SK-N-SH (cell line): ENCODE measurements around the gene LRRC3B. TPM values are rescaled to one million over a fixed set of nuclear protein-coding genes. Genes with fewer than 3 reads are reported as not detected.

Source experiments
- CTCF ChIA-PET: fragments of 300-600, 350-600 bp; formaldehyde crosslinking; extraction: SDS; loops from one replicate; lab custom pipeline; 2021; lab: Yijun Ruan, JAX
- POLR2A ChIA-PET: fragments of 350-600 bp; sonication (Branson Sonifier 250); formaldehyde crosslinking; extraction: SDS; loops from one replicate; lab custom pipeline; 2020; ENCODE audit warnings: antibody characterized with exemption, inconsistent platforms; lab: Yijun Ruan, JAX
- DNase-seq: peaks from one replicate; pipeline ENCODE4 v3.0.0; 2012
- H2AFZ ChIP-seq: fragments of 200-600 bp; sonication (generic); 2 replicates; pipeline ENCODE4 v1.8.1; 2016; ENCODE audit warnings: antibody characterized with exemption, mild to moderate bottlenecking, low read depth
- H3F3A ChIP-seq: fragments of 200-600 bp; sonication (generic); replicated peaks from 2 replicates; pipeline ENCODE3; 2016; ENCODE audit warnings: antibody characterized with exemption, mild to moderate bottlenecking; ENCODE audit not compliant: insufficient read depth
- H3K27ac ChIP-seq, 2 experiments: fragments of 200-500 bp in 1 of 2; fragments of 200-600 bp in 1 of 2; sonication (Bioruptor generic) in 1 of 2; sonication (generic), shearing (Covaris generic) in 1 of 2; 2 replicates each; pipeline versions ENCODE4 v1.5.1 to v1.6.1; 2014 to 2016; ENCODE audit warnings: low read depth in 2 of 2, inconsistent platforms in 1 of 2, low read length in 1 of 2, mild to moderate bottlenecking in 1 of 2, mixed read lengths in 1 of 2
- H3K27me3 ChIP-seq: fragments of 200-600 bp; sonication (generic), shearing (Covaris generic); 2 replicates; pipeline ENCODE4 v1.6.1; 2016; ENCODE audit warnings: mixed run types; ENCODE audit not compliant: insufficient read depth
- H3K36me3 ChIP-seq, 2 experiments: fragments of 200-500 bp in 1 of 2; fragments of 200-600 bp in 1 of 2; sonication (Bioruptor generic) in 1 of 2; sonication (generic) in 1 of 2; replicated peaks in 1 of 2; 2 replicates each; pipeline versions ENCODE3 to v1.5.1; 2014 to 2016; ENCODE audit warnings: low read length in 1 of 2, mild to moderate bottlenecking in 1 of 2; ENCODE audit not compliant: insufficient read depth in 2 of 2, control insufficient read depth in 1 of 2
- H3K4me1 ChIP-seq, 2 experiments: fragments of 200-500 bp in 1 of 2; fragments of 200-600 bp in 1 of 2; sonication (Bioruptor generic) in 1 of 2; sonication (generic), shearing (Covaris generic) in 1 of 2; 2 replicates each; pipeline versions ENCODE4 v1.5.1 to v1.6.1; 2014 to 2016; ENCODE audit warnings: low read depth in 1 of 2, low read length in 1 of 2, mixed run types in 1 of 2; ENCODE audit not compliant: insufficient read depth in 2 of 2, control insufficient read depth in 1 of 2
- H3K4me2 ChIP-seq: fragments of 200-600 bp; sonication (generic), shearing (Covaris generic); 2 replicates; pipeline ENCODE4 v1.6.1; 2017; ENCODE audit warnings: mixed run types
- H3K4me3 ChIP-seq, 2 experiments: fragments of 200-500 bp in 1 of 2; fragments of 200-600 bp in 1 of 2; sonication (Bioruptor generic) in 1 of 2; sonication (generic), shearing (Covaris generic) in 1 of 2; 2 replicates each; pipeline versions ENCODE4 v1.5.1 to v1.8.1; 2014 to 2016; ENCODE audit warnings: low read depth in 2 of 2, inconsistent platforms in 1 of 2, low read length in 1 of 2, mild to moderate bottlenecking in 1 of 2, mixed read lengths in 1 of 2, moderate library complexity in 1 of 2
- H3K79me2 ChIP-seq: fragments of 200-600 bp; sonication (generic); 2 replicates; pipeline ENCODE4 v1.8.1; 2017; ENCODE audit warnings: mild to moderate bottlenecking; ENCODE audit not compliant: insufficient read depth
- H3K9ac ChIP-seq: fragments of 200-600 bp; sonication (generic); 2 replicates; pipeline ENCODE4 v1.6.1; 2017; ENCODE audit warnings: mixed run types
- H3K9me2 ChIP-seq: fragments of 200-600 bp; sonication (generic); 2 replicates; pipeline ENCODE4 v1.6.1; 2017; ENCODE audit warnings: mixed run types
- H3K9me3 ChIP-seq: fragments of 200-600 bp; sonication (generic); 2 replicates; pipeline ENCODE4 v1.6.1; 2017; ENCODE audit warnings: mixed run types, mild to moderate bottlenecking, moderate library complexity
- H4K20me1 ChIP-seq: fragments of 200-600 bp; sonication (generic); 2 replicates; pipeline ENCODE4 v1.6.1; 2017; ENCODE audit warnings: mild to moderate bottlenecking, mixed run types; ENCODE audit not compliant: insufficient read depth
- CTCF ChIP-seq: fragments of 200-600 bp; sonication (generic); IDR thresholded peaks from 2 replicates; pipeline ENCODE4 v1.6.1; 2017; ENCODE audit warnings: antibody characterized with exemption, mild to moderate bottlenecking, moderate library complexity
- EZH2phosphoT487 ChIP-seq: fragments of 200-600 bp; sonication (generic); IDR thresholded peaks from 2 replicates; pipeline ENCODE4 v1.6.1; 2017; ENCODE audit warnings: low read depth, mixed run types, mild to moderate bottlenecking, antibody characterized with exemption, moderate library complexity, borderline replicate concordance
- FOSL2 ChIP-seq: IDR thresholded peaks from 2 replicates; pipeline ENCODE4 v1.4.0; 2012; ENCODE audit warnings: low read depth, mild to moderate bottlenecking, moderate library complexity, borderline replicate concordance
- FOXJ3 ChIP-seq: sonication (generic); formaldehyde crosslinking; IDR thresholded peaks from 2 replicates; pipeline ENCODE4 v1.5.1; 2020; ENCODE audit warnings: mild to moderate bottlenecking, missing genetic modification reagents
- FOXM1 ChIP-seq: IDR thresholded peaks from 2 replicates; pipeline ENCODE4 v1.4.0; 2012; ENCODE audit warnings: low read depth, mild to moderate bottlenecking
- GABPA ChIP-seq: IDR thresholded peaks from 2 replicates; pipeline ENCODE4 v1.4.0; 2012; ENCODE audit warnings: low read depth, mild to moderate bottlenecking
- JUND ChIP-seq: IDR thresholded peaks from 2 replicates; pipeline ENCODE4 v1.4.0; 2012
- MEF2A ChIP-seq: IDR thresholded peaks from 2 replicates; pipeline ENCODE4 v1.4.0; 2012; ENCODE audit warnings: low read depth, borderline replicate concordance
- PBX3 ChIP-seq: IDR thresholded peaks from 2 replicates; pipeline ENCODE4; 2012
- RAD21 ChIP-seq: IDR thresholded peaks from 2 replicates; pipeline ENCODE4 v1.6.1; 2012; ENCODE audit warnings: mild to moderate bottlenecking, low read length
- RCOR1 ChIP-seq: fragments of 150-350 bp; IDR thresholded peaks from 2 replicates; pipeline ENCODE4 v1.6.1; 2017; ENCODE audit warnings: antibody characterized with exemption, low read length
- RFX5 ChIP-seq: IDR thresholded peaks from 2 replicates; pipeline ENCODE4 v1.6.1; 2012; ENCODE audit warnings: mild to moderate bottlenecking, improper control_type of control experiment, low read length
- TCF12 ChIP-seq: IDR thresholded peaks from 2 replicates; pipeline ENCODE4 v1.4.0; 2012
- USF2 ChIP-seq: fragments of 150-350 bp; IDR thresholded peaks from 2 replicates; pipeline ENCODE4 v1.6.1; 2017; ENCODE audit warnings: antibody characterized with exemption, low read length, low read depth, borderline replicate concordance
- ZBTB33 ChIP-seq: IDR thresholded peaks from 2 replicates; pipeline ENCODE4 v1.4.0; 2012; ENCODE audit warnings: low read depth, borderline replicate concordance
- polyA plus RNA-seq, 3 experiments: library from polyadenylated mRNA; depleted of rRNA; stranded (reverse); fragments of >200 nt; gene quantifications; 2 replicates each; pipeline ENCODE4 v1.2.3, GENCODE V29; 2012

The LRRC3B gene
- polyA plus RNA-seq, 1 of the 3 experiments (the other 2 are of a cell fraction): not detected

GRCh38 chr3:26753095-26753494 lies 130.5 kb downstream of the LRRC3B start:
- no peak for DNase-seq
- Histone ChIP-seq H3K27ac (no peak overlapping the region), H3K36me3 (no peaks in the 10 kb centered on the region), H3K9ac (no peak overlapping the region), H3K4me3 (no peak overlapping the region), H2AFZ (no peak overlapping the region), H3K4me2 (no peak overlapping the region), H3K79me2 (no peaks in the 10 kb centered on the region), H4K20me1 (no peaks in the 10 kb centered on the region), H3K9me3 (no peaks in the 10 kb centered on the region), H3K27me3 (no peaks in the 10 kb centered on the region), H3K4me1 (peaks cover 0 to 3% of the 10 kb centered on the region in 2 experiments; a peak in 1 of 4 replicates), H3F3A (no peaks in the 10 kb centered on the region), H3K9me2 (no peaks in the 10 kb centered on the region)
- POLR2A ChIA-PET: no interaction called here
- TF ChIP-seq JUND (no peak), FOXJ3 (CRISPR knock-in tag) (no peak), MEF2A (no peak), RAD21 (no peak), RFX5 (no peak), CTCF (no peak), ZBTB33 (no peak), RCOR1 (no peak), GABPA (no peak), USF2 (no peak), TCF12 (no peak), PBX3 (no peak), FOSL2 (no peak)
- CTCF ChIA-PET: interaction anchor here (1.0 kb wide), 1 partner anchor 41 kb away, joined by 3 read pairs; no protein-coding TSS in a partner anchor

- Histone ChIP-seq H3K9me2 (no peaks in the 10 kb centered on the region), H3K4me2 (no peak overlapping the region), H4K20me1 (no peaks in the 10 kb centered on the region), H3K4me1 (no peaks in the 10 kb centered on the region), H3F3A (no peaks in the 10 kb centered on the region), H3K36me3 (no peaks in the 10 kb centered on the region), H3K27me3 (no peaks in the 10 kb centered on the region), H3K27ac (no peak overlapping the region), H2AFZ (no peak overlapping the region), H3K9me3 (no peaks in the 10 kb centered on the region), H3K79me2 (no peaks in the 10 kb centered on the region), H3K9ac (no peak overlapping the region), H3K4me3 (no peak overlapping the region)
- POLR2A ChIA-PET: no interaction called here
- CTCF ChIA-PET: no interaction called here
- TF ChIP-seq EZH2phosphoT487 (no peak), MEF2A (no peak), FOXM1 (no peak)
- no peak for DNase-seq
These were observed 135.4 kb downstream of the LRRC3B start for GRCh38 chr3:26757978-26758377.
